Upper lobe of left lung (tissue), 4 donors: ENCODE data around the gene PICALM.

ENCODE experiments used
- POLR2AphosphoS5 ChIP-seq, 2 donors: sonication (generic); formaldehyde crosslinking; IDR thresholded peaks; one replicate each; pipeline ENCODE4 v1.5.1; 2017; ENCODE audit warnings: antibody characterized with exemption in 2 of 2
- TF ChIP-seq, protein P1 (sequence below), 6 experiments: fragments of 450-650 bp in 4 of 6; fragments of 200-600 bp in 2 of 6; sonication (generic) in 2 of 6; IDR thresholded peaks; one replicate each; pipeline ENCODE4 v1.5.1; 2016 to 2019; ENCODE audit warnings: antibody characterized with exemption in 6 of 6

DNA sequence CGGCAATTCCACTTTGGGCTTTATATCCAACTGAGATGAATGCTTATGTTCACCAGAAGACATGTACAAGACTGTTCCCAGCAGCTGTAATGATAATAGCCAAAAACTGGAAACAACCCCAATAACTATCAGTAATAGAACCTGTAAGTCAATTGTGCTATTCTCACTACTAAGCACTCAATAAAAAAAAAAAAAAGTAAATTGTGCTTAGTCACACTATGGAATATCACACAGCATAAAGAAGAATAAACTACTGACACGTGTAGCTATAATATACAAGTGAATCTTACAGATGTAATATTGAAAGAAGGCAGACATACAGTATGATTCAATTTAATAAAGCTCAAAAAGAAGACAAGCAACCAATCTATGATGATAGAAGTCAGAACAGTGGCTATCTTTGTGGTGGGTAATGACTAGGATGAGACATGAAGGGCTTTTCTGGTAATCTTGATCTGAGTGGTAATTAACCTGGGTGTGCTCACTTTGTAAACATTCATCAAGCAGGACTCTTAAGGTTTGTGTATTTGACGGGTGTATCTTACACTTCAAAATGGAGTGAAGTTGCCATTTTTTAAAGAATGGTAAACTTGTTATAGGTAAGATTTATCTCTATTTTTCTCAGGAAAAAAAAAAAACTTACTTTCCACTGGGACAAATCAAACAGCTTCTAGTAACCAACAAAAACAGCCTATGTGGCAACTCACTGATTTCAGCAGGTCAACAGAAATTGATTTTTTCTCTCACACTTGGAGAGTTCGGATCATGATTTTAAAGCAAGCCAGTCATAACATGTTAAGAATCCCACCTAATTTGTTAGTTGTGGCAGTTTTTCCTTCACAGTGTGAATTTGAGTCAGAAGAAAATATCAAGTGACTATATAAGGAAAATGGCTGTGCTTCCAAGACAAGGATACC, 129.5 kb downstream of the PICALM start:
- TF ChIP-seq, protein P1, sequence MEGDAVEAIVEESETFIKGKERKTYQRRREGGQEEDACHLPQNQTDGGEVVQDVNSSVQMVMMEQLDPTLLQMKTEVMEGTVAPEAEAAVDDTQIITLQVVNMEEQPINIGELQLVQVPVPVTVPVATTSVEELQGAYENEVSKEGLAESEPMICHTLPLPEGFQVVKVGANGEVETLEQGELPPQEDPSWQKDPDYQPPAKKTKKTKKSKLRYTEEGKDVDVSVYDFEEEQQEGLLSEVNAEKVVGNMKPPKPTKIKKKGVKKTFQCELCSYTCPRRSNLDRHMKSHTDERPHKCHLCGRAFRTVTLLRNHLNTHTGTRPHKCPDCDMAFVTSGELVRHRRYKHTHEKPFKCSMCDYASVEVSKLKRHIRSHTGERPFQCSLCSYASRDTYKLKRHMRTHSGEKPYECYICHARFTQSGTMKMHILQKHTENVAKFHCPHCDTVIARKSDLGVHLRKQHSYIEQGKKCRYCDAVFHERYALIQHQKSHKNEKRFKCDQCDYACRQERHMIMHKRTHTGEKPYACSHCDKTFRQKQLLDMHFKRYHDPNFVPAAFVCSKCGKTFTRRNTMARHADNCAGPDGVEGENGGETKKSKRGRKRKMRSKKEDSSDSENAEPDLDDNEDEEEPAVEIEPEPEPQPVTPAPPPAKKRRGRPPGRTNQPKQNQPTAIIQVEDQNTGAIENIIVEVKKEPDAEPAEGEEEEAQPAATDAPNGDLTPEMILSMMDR (IDR thresholded peaks at IDR 0.05) = no peak
- TF ChIP-seq POLR2AphosphoS5 (IDR thresholded peaks at IDR 0.05) = no peak
